ENCODE data around the gene C10orf143. TPM values are rescaled to one million over a fixed set of nuclear protein-coding genes. Genes with fewer than 3 reads are reported as not detected.

C10orf143 gene
- total RNA-seq, 1 donor from 2014 or later = 3.4 TPM

GRCh38 chr10:130062201-130062600, 48.4 kb downstream of the C10orf143 start:
- H3K9me3 ChIP-seq = no peaks in the 10 kb centered on the region
- H3K27ac ChIP-seq = no peak overlapping the region
- H3K27me3 ChIP-seq = no peaks in the 10 kb centered on the region
- no peaks in the 10 kb centered on the region for H3K4me1 ChIP-seq
- no peak overlapping the region for H3K4me3 ChIP-seq
- no peak for DNase-seq
- ATAC-seq = no peak
- no peaks in the 10 kb centered on the region for H3K36me3 ChIP-seq
- intact Hi-C loops (cut with DNase I) = no loop called here
- TF ChIP-seq CTCF (IDR thresholded peaks at IDR 0.05) = no peak

GRCh38 chr10:130061760-130062159, 48.9 kb downstream of the C10orf143 start:
- intact Hi-C loops (cut with DNase I) = no loop called here
- DNase-seq (no peak), ATAC-seq (no peak)
- Histone ChIP-seq H3K9me3 (no peaks in the 10 kb centered on the region), H3K36me3 (no peaks in the 10 kb centered on the region), H3K4me1 (no peaks in the 10 kb centered on the region), H3K27ac (no peak overlapping the region), H3K27me3 (no peaks in the 10 kb centered on the region), H3K4me3 (no peak overlapping the region)
- no peak for TF ChIP-seq CTCF (IDR thresholded peaks at IDR 0.05)

- ATAC-seq (no peak), DNase-seq (no peak)
- Histone ChIP-seq H3K4me3 (no peak overlapping the region), H3K36me3 (no peaks in the 10 kb centered on the region), H3K4me1 (no peaks in the 10 kb centered on the region), H3K27ac (no peak overlapping the region), H3K9me3 (peaks cover 4% of the 10 kb centered on the region), H3K27me3 (no peaks in the 10 kb centered on the region)
- no peak for TF ChIP-seq CTCF (IDR thresholded peaks at IDR 0.05)
- intact Hi-C loops (cut with DNase I) = no loop called here
Measured at GRCh38 chr10:130054021-130054420, 56.6 kb downstream of the C10orf143 start.

GRCh38 chr10:130053561-130053960, 57.1 kb downstream of the C10orf143 start:
- H3K9me3 ChIP-seq = peaks cover 4% of the 10 kb centered on the region
- H3K27ac ChIP-seq = no peak overlapping the region
- H3K4me1 ChIP-seq = no peaks in the 10 kb centered on the region
- TF ChIP-seq CTCF (IDR thresholded peaks at IDR 0.05) = no peak
- no peak overlapping the region for H3K4me3 ChIP-seq
- H3K27me3 ChIP-seq = no peaks in the 10 kb centered on the region
- intact Hi-C loops (cut with DNase I) = no loop called here
- H3K36me3 ChIP-seq = no peaks in the 10 kb centered on the region
- ATAC-seq = no peak
- DNase-seq = no peak

GRCh38 chr10:130052193-130052592, 58.4 kb downstream of the C10orf143 start:
- no peak overlapping the region for H3K27ac ChIP-seq
- ATAC-seq (no peak), DNase-seq (no peak)
- TF ChIP-seq CTCF (IDR thresholded peaks at IDR 0.05) = no peak
- intact Hi-C loops (cut with DNase I) = no loop called here
- H3K4me3 ChIP-seq = no peak overlapping the region
- H3K27me3 ChIP-seq = no peaks in the 10 kb centered on the region
- no peaks in the 10 kb centered on the region for H3K4me1 ChIP-seq
- H3K36me3 ChIP-seq = no peaks in the 10 kb centered on the region
- H3K9me3 ChIP-seq = peaks cover 4% of the 10 kb centered on the region

GRCh38 chr10:130050721-130051120, 59.9 kb downstream of the C10orf143 start:
- no peak for TF ChIP-seq CTCF (IDR thresholded peaks at IDR 0.05)
- Histone ChIP-seq H3K4me1 (no peaks in the 10 kb centered on the region), H3K27ac (no peak overlapping the region), H3K27me3 (no peaks in the 10 kb centered on the region), H3K9me3 (peaks cover 4% of the 10 kb centered on the region), H3K36me3 (no peaks in the 10 kb centered on the region), H3K4me3 (no peak overlapping the region)
- DNase-seq = no peak
- intact Hi-C loops (cut with DNase I) = no loop called here
- no peak for ATAC-seq
